Muscle layer of colon (tissue), 2 donors: Measurements from ENCODE around the gene HBA2.

ENCODE experiments used
- H3K27ac ChIP-seq: one replicate; pipeline ENCODE4 v1.7.0; 2013; ENCODE audit warnings: low read depth, mild to moderate bottlenecking, low read length, moderate library complexity
- H3K27me3 ChIP-seq, 2 donors: one replicate each; pipeline ENCODE4 v1.7.0; 2013; ENCODE audit warnings: low read length in 2 of 2, mild to moderate bottlenecking in 2 of 2; ENCODE audit not compliant: insufficient read depth in 2 of 2, control insufficient read depth in 1 of 2
- H3K36me3 ChIP-seq: one replicate; pipeline ENCODE4 v1.7.0; 2013; ENCODE audit warnings: mild to moderate bottlenecking, low read length; ENCODE audit not compliant: insufficient read depth
- H3K4me1 ChIP-seq: one replicate; pipeline ENCODE4 v1.7.0; 2013; ENCODE audit warnings: mild to moderate bottlenecking, low read length; ENCODE audit not compliant: insufficient read depth
- H3K4me3 ChIP-seq, 2 donors: one replicate each; pipeline ENCODE4 v1.7.0; 2013; ENCODE audit warnings: low read length in 2 of 2, low read depth in 1 of 2, mild to moderate bottlenecking in 1 of 2, moderate library complexity in 1 of 2
- H3K9ac ChIP-seq: one replicate; pipeline ENCODE4 v1.7.0; 2013; ENCODE audit warnings: low read length
- H3K9me3 ChIP-seq: one replicate; pipeline ENCODE4 v1.7.0; 2013; ENCODE audit warnings: mild to moderate bottlenecking, low read length
- donor health status: abdominal sarcoma.
- donor health status: Adenocarcinoma of cecum.

Gene HBA2

DNA sequence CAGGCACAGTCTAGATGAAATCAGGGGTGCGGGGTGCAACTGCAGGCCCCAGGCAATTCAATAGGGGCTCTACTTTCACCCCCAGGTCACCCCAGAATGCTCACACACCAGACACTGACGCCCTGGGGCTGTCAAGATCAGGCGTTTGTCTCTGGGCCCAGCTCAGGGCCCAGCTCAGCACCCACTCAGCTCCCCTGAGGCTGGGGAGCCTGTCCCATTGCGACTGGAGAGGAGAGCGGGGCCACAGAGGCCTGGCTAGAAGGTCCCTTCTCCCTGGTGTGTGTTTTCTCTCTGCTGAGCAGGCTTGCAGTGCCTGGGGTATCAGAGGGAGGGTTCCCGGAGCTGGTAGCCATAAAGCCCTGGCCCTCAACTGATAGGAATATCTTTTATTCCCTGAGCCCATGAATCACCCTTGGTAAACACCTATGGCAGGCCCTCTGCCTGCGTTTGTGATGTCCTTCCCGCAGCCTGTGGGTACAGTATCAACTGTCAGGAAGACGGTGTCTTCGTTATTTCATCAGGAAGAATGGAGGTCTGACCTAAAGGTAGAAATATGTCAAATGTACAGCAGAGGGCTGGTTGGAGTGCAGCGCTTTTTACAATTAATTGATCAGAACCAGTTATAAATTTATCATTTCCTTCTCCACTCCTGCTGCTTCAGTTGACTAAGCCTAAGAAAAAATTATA is 5.4 kb downstream of the HBA2 start:
- Histone ChIP-seq H3K27me3 (peaks cover 36 to 63% of the 10 kb centered on the region in 2 donors), H3K36me3 (no peaks in the 10 kb centered on the region), H3K4me3 (no peak overlapping the region), H3K27ac (no peak overlapping the region), H3K4me1 (peaks cover 13% of the 10 kb centered on the region), H3K9me3 (no peaks in the 10 kb centered on the region), H3K9ac (no peak overlapping the region)

DNA sequence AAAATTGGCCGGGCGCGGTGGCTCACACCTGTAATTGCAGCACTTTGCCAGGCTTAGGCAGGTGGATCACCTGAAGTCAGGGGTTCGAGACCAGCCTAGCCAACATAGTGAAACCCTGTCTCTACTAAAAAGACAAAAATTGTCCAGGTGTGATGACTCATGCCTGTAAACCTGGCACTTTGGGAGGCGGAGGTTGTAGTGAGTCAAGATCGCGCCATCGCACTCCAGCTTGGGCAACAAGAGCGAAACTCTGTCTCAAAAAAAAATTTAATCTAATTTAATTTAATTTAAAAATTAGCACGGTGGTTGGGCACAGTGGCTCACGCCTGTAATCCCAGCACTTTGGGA is 6.0 kb downstream of the HBA2 start:
- H3K9ac ChIP-seq, result no peak overlapping the region
- H3K4me1 ChIP-seq, result peaks cover 13% of the 10 kb centered on the region
- H3K27me3 ChIP-seq, result peaks cover 36 to 63% of the 10 kb centered on the region in 2 donors
- no peak overlapping the region for H3K4me3 ChIP-seq
- no peak overlapping the region for H3K27ac ChIP-seq
- H3K9me3 ChIP-seq, result no peaks in the 10 kb centered on the region
- no peaks in the 10 kb centered on the region for H3K36me3 ChIP-seq

DNA sequence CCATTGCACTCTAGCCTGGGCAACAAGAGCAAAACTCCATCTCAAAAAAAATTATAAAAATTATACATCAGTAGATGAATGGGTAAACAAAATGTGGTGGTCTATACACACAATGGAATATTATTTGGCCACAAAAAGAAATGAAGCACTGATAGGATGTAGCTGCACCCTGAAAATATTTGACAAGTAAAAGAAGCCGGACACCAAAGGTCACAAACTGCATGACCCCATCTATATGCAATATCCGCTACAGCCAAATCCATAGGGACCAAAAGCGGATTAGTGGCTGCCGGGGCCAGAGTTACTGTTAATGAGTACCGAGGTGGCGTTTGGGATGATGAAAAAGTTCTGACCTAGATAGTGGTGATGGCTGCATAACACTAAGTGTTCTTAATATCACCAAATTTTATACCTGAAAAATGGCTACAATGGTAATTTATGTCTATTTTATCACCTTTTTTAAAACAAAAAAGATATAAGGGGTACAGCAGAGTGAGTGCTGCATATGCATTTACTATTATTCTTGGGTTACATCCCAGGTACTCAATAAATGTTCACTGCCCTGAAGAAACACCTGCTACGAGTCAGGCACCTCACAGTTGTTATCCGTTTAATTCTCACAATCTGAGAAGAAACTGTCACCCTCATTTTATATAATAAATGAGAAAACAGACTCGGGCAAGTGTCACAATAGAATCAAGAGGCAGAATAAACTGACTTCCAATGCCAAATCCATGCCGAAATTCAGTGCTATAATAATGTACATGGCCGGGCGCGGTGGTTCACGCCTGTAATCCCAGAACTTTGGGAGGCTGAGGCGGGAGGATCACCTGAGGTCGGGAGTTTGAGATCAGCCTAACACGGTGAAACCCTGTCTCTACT is 6.8 kb downstream of the HBA2 start:
- Histone ChIP-seq H3K4me3 (no peak overlapping the region), H3K36me3 (no peaks in the 10 kb centered on the region), H3K27me3 (peaks cover 36 to 61% of the 10 kb centered on the region in 2 donors), H3K27ac (no peak overlapping the region), H3K9me3 (no peaks in the 10 kb centered on the region), H3K9ac (no peak overlapping the region), H3K4me1 (peaks cover 13% of the 10 kb centered on the region)

DNA sequence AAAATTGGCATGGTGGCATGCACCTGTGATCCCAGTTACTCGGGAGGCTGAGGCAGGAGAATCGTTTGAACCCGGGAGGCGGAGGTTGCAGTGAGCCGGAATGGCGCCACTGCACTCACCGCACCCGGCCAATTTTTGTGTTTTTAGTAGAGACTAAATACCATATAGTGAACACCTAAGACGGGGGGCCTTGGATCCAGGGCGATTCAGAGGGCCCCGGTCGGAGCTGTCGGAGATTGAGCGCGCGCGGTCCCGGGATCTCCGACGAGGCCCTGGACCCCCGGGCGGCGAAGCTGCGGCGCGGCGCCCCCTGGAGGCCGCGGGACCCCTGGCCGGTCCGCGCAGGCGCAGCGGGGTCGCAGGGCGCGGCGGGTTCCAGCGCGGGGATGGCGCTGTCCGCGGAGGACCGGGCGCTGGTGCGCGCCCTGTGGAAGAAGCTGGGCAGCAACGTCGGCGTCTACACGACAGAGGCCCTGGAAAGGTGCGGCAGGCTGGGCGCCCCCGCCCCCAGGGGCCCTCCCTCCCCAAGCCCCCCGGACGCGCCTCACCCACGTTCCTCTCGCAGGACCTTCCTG is 7.5 kb downstream of the HBA2 start, which contains the start of gene HBQ1:
Gene HBQ1 (plus strand): TSS at position 359 of the 575 bp plus-strand sequence. CDS start 28 bp downstream, at position 387.
- peaks cover 13% of the 10 kb centered on the region for H3K4me1 ChIP-seq
- H3K27ac ChIP-seq, result no peak within 1 kb of the TSS
- peaks cover 30 to 53% of the 10 kb centered on the region in 2 donors for H3K27me3 ChIP-seq
- no peaks in the 10 kb centered on the region for H3K9me3 ChIP-seq
- H3K9ac ChIP-seq, result no peak within 1 kb of the TSS
- H3K4me3 ChIP-seq, result no peak within 1 kb of the TSS
- no peaks in the 10 kb centered on the region for H3K36me3 ChIP-seq

DNA sequence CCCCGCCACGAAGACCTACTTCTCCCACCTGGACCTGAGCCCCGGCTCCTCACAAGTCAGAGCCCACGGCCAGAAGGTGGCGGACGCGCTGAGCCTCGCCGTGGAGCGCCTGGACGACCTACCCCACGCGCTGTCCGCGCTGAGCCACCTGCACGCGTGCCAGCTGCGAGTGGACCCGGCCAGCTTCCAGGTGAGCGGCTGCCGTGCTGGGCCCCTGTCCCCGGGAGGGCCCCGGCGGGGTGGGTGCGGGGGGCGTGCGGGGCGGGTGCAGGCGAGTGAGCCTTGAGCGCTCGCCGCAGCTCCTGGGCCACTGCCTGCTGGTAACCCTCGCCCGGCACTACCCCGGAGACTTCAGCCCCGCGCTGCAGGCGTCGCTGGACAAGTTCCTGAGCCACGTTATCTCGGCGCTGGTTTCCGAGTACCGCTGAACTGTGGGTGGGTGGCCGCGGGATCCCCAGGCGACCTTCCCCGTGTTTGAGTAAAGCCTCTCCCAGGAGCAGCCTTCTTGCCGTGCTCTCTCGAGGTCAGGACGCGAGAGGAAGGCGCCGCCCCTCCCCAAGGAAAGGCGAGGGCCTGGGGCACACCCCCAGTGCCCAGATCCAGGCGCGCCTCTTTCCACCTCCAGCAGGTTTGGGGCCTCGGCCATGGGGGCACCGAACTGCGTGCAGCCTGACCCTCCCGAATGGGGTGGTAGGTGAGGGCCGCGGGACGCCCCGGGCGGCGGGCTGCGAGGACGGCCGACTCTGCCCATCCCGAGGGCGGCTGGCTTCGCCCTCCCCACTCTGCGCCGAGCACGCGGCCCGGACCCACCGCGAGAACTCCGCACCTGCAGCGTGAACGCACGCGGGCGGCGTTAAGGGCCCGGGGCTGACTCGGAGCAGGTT is 8.2 kb downstream of the HBA2 start:
- Histone ChIP-seq H3K27me3 (peaks cover 23 to 46% of the 10 kb centered on the region in 2 donors), H3K9me3 (no peaks in the 10 kb centered on the region), H3K4me1 (peaks cover 13% of the 10 kb centered on the region), H3K9ac (no peak overlapping the region), H3K27ac (no peak overlapping the region), H3K36me3 (no peaks in the 10 kb centered on the region), H3K4me3 (no peak overlapping the region)

DNA sequence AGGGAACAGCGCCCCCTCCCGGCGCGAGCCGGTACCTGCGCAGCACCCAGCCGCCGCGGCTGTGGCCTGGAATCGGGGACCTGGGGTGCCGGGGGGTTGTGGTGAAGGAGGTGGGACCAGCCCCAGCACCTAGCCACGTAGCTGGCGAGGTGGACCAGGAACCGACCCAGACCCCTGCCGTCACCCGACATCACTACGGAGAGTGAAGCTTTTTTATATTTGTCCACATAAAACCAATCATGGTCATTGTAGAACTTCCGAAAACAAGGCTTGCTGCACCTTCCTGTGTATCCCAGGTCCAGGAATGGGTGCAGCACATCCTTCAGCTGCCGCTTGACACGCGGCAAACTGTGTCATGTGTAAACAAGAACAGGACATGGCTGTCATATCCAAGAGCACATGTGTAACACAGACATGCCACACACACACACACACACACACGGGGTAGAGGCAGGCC is 8.9 kb downstream of the HBA2 start:
- peaks cover 23 to 46% of the 10 kb centered on the region in 2 donors for H3K27me3 ChIP-seq
- no peaks in the 10 kb centered on the region for H3K9me3 ChIP-seq
- no peak overlapping the region for H3K4me3 ChIP-seq
- no peak overlapping the region for H3K27ac ChIP-seq
- H3K36me3 ChIP-seq, result no peaks in the 10 kb centered on the region
- peaks cover 13% of the 10 kb centered on the region for H3K4me1 ChIP-seq
- no peak overlapping the region for H3K9ac ChIP-seq

DNA sequence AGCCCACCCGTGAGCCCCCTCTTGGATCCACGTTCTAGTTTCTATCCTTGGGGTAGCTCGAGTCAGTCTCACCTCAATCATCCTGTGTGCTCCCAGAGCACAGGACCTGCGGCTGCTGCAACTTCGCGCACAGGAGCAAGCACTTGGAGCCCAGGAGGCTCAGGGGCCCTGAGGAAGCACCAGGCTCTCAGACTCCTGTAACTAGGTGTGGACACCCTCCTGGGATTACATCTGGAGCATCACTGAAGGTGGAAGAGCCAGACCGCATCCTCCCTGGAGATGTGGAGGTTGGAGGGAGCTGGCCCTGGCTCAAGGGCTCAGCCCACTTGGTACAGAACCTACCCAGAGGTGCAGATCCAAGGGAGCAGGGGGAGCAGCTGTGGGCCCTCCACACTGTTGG is 10.3 kb downstream of the HBA2 start:
- Histone ChIP-seq H3K4me1 (peaks cover 13% of the 10 kb centered on the region), H3K27me3 (peaks cover 16 to 36% of the 10 kb centered on the region in 2 donors), H3K4me3 (no peak overlapping the region), H3K9ac (no peak overlapping the region), H3K36me3 (peaks cover 7% of the 10 kb centered on the region), H3K9me3 (no peaks in the 10 kb centered on the region), H3K27ac (no peak overlapping the region)

DNA sequence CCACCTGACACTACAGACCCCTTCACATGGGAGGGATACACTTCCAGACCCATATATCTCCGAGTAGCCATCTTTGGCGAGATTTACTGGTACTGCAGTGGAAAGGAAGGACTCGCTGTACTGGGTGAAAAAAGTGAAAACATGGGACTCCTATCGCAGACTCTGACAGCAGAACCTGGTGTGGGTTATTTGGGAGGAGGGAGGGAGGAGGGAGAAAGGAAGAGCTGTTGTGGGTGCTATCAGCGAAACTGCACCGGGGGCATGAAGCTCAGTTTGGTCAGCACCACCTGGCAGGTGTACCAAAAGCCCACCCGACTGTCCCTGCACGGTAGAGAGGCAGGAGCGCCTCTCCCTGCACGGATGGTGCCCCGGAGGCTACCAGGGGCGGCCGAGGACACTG is 12.5 kb downstream of the HBA2 start:
- peaks cover 28% of the 10 kb centered on the region for H3K36me3 ChIP-seq
- H3K9me3 ChIP-seq, result no peaks in the 10 kb centered on the region
- peaks cover 0 to 15% of the 10 kb centered on the region in 2 donors for H3K27me3 ChIP-seq
- H3K4me3 ChIP-seq, result no peak overlapping the region
- H3K27ac ChIP-seq, result no peak overlapping the region
- H3K9ac ChIP-seq, result no peak overlapping the region
- peaks cover 8% of the 10 kb centered on the region for H3K4me1 ChIP-seq

DNA sequence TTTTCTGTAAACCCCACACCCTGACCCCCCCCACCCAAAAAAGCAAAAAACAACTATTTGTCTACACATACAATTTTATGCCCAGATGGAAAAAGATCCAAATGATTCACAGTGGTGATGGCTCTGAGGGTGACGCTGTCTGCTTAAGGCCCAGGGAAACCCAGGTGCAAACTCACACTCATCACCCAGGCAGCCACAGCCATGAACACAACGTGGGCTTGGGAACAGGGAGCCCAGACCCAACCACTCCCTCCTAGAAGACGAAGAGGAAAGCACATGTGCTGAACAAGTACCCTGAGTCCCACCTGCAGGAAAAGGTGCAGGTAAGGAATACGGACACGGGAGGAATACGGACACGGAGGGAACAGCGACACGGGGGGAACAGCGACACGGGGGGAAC is 13.0 kb downstream of the HBA2 start:
- no peak overlapping the region for H3K4me3 ChIP-seq
- no peak overlapping the region for H3K27ac ChIP-seq
- H3K27me3 ChIP-seq, result peaks cover 0 to 10% of the 10 kb centered on the region in 2 donors
- H3K9ac ChIP-seq, result no peak overlapping the region
- no peaks in the 10 kb centered on the region for H3K9me3 ChIP-seq
- H3K36me3 ChIP-seq, result peaks cover 32% of the 10 kb centered on the region
- peaks cover 8% of the 10 kb centered on the region for H3K4me1 ChIP-seq

DNA sequence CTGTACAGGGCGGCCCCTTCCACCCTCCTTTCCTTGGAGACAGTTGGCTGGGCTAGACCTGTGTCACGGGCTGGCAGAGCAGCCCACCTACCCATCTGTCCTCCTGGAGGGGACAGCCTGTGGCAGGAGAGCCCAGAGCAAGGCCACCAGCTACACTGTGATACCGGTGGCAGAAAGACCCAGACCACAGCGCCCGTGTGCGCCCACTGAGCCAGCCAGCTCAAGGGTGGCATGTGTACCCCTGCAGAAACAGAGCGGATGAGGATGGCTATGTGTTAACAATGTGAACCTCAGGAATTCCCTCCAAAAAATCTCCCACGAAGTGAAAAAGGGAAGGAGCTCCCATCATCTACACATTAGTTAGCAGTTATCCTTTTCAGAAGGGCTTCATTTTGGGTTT is 14.7 kb downstream of the HBA2 start:
- no peaks in the 10 kb centered on the region for H3K27me3 ChIP-seq
- H3K36me3 ChIP-seq, result peaks cover 48% of the 10 kb centered on the region
- H3K9me3 ChIP-seq, result no peaks in the 10 kb centered on the region

DNA sequence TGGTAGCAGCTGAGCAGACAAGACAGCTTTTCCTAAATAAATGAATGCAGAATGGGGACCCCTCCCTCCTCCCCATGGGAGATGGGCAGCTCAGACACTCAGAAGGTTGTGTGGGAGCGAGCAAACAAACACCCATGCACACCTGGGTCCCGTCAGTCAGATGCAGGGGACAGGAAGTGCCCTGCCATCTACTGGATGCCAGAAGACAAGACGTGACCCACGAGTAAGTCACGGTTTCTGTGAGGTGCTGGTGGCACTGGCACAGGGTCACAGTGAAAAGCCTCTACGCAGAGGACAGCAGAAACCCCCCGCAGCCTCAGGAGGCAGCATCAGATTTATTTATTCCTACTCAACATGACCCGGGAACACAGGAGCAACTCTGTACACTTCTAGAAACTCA is 16.0 kb downstream of the HBA2 start:
- H3K4me1 ChIP-seq, result no peaks in the 10 kb centered on the region
- H3K27ac ChIP-seq, result no peak overlapping the region
- no peak overlapping the region for H3K9ac ChIP-seq
- no peaks in the 10 kb centered on the region for H3K27me3 ChIP-seq
- H3K36me3 ChIP-seq, result peaks cover 53% of the 10 kb centered on the region
- no peaks in the 10 kb centered on the region for H3K9me3 ChIP-seq
- H3K4me3 ChIP-seq, result no peak overlapping the region

More for the DNA sequence above, 14.7 kb downstream of the HBA2 start:
- H3K4me3 ChIP-seq, result no peak overlapping the region
- H3K9ac ChIP-seq, result no peak overlapping the region
- H3K4me1 ChIP-seq, result no peaks in the 10 kb centered on the region
- no peak overlapping the region for H3K27ac ChIP-seq
